Measurements from ENCODE around the gene TNIP1.
A peak's percentile ranks its signal among the peaks of the same experiment; 100 is the strongest.

The TNIP1 gene

GRCh38 chr5:151038412-151038745, 42.5 kb downstream of the TNIP1 start:
- DNase-seq: no peak

GRCh38 chr5:151037561-151038411, 43.0 kb downstream of the TNIP1 start:
- DNase-seq: no peak

- DNase-seq: no peak
These were observed 44.3 kb downstream of the TNIP1 start for GRCh38 chr5:151036556-151036955.

GRCh38 chr5:151034422-151035379, 46.1 kb downstream of the TNIP1 start:
- DNase-seq: no peak

GRCh38 chr5:151033217-151033934, 47.5 kb downstream of the TNIP1 start:
- no peak for DNase-seq

GRCh38 chr5:151031554-151031953, 49.3 kb downstream of the TNIP1 start:
- no peak for DNase-seq

- no peak for DNase-seq
These were observed 50.5 kb downstream of the TNIP1 start for GRCh38 chr5:151030379-151030778.

GRCh38 chr5:151030056-151030336, 50.8 kb downstream of the TNIP1 start:
- no peak for DNase-seq

- DNase-seq: no peak
These were observed 51.4 kb downstream of the TNIP1 start for GRCh38 chr5:151029179-151030055.

- no peak for DNase-seq
These were observed 52.1 kb downstream of the TNIP1 start for GRCh38 chr5:151028717-151029116.

- DNase-seq: no peak
These were observed 52.8 kb downstream of the TNIP1 start for GRCh38 chr5:151027961-151028479.

GRCh38 chr5:151026679-151027078, 54.2 kb downstream of the TNIP1 start:
- no peak for DNase-seq

- DNase-seq: no peak
These were observed 54.7 kb downstream of the TNIP1 start for GRCh38 chr5:151026088-151026487.

- DNase-seq: no peak
These were observed 55.6 kb downstream of the TNIP1 start for GRCh38 chr5:151025250-151025606.

- DNase-seq: no peak
These were observed 56.2 kb downstream of the TNIP1 start for GRCh38 chr5:151024440-151025249.

GRCh38 chr5:151023651-151024050, 57.2 kb downstream of the TNIP1 start:
- no peak for DNase-seq

GRCh38 chr5:151023047-151023615, 57.7 kb downstream of the TNIP1 start:
- no peak for DNase-seq

- no peak for DNase-seq
These were observed 58.3 kb downstream of the TNIP1 start for GRCh38 chr5:151022511-151023018.

GRCh38 chr5:151021746-151022145, 59.1 kb downstream of the TNIP1 start:
- DNase-seq: no peak

- peak; percentile 72 to 75 for DNase-seq
These were observed 60.3 kb downstream of the TNIP1 start, which contains the start of gene GPX3 for GRCh38 chr5:151020304-151021110. Gene GPX3, plus strand, starts transcription at chr5:151020591. Its CDS starts 64 bp downstream, at chr5:151020655.

All from AML-193 (cell line).